Fibroblast of pulmonary artery (primary cell): ENCODE measurements around the gene PTPRM.

ENCODE experiments used
- DNase-seq: peaks from one replicate; pipeline ENCODE4 v3.0.0-alpha.2; 2010; ENCODE audit warnings: low read depth
- H3K4me3 ChIP-seq: replicated peaks from 2 replicates; pipeline ENCODE4 v1.5.1; 2011; ENCODE audit warnings: low read depth, mild to moderate bottlenecking, control low read depth, low read length, moderate library complexity
- TF ChIP-seq, protein P1 (sequence below): IDR thresholded peaks from 2 replicates; pipeline ENCODE4 v1.5.1; 2011; ENCODE audit warnings: mild to moderate bottlenecking, control low read depth, low read length, inconsistent platforms; ENCODE audit errors: missing control alignments

The PTPRM gene

GRCh38 chr18:8208716-8209115 lies 641.6 kb downstream of the PTPRM start:
- H3K4me3 ChIP-seq: no peak overlapping the region
- TF ChIP-seq, protein P1, sequence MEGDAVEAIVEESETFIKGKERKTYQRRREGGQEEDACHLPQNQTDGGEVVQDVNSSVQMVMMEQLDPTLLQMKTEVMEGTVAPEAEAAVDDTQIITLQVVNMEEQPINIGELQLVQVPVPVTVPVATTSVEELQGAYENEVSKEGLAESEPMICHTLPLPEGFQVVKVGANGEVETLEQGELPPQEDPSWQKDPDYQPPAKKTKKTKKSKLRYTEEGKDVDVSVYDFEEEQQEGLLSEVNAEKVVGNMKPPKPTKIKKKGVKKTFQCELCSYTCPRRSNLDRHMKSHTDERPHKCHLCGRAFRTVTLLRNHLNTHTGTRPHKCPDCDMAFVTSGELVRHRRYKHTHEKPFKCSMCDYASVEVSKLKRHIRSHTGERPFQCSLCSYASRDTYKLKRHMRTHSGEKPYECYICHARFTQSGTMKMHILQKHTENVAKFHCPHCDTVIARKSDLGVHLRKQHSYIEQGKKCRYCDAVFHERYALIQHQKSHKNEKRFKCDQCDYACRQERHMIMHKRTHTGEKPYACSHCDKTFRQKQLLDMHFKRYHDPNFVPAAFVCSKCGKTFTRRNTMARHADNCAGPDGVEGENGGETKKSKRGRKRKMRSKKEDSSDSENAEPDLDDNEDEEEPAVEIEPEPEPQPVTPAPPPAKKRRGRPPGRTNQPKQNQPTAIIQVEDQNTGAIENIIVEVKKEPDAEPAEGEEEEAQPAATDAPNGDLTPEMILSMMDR: no peak
- no peak for DNase-seq

DNA sequence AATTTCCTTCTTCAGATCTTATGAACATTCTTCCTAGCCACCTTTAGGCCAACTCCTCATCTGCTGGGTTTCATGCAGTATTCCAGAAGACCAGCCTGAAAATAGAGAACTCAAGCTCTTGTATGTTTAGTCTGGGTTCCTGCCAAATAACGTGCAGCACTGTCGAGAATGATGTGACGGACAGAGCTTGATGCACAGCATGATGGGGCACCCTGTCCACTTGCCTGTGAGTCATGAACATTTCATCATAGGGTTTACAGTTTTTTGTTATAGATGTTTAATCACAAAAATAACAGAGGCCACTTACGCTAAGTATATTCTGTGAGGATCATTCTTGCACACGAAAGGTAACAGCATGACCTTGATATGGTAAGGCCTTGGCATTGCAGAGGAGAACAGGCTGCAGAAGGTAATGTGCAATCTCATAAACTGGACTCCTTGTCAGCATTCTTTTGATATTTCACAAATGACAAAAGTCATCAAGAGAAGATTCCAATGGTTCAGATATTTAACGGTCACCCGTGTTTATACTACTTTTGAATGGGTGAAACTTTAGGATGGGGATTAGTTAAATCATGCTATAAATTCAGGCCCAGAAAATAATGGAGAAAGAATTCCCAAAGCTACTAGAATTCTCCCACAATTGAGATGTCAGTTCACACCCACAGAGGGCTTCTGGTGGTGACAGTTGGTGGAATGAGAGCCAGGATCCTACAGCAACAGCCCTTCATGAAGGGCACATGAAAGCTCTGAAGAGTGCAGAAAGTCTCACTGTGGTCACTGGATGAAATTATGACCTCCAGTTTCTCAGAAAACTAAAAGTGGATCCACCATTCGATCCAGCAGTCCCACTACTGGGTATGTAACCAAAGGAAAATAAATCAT lies 646.0 kb downstream of the PTPRM start:
- H3K4me3 ChIP-seq: no peak overlapping the region
- TF ChIP-seq, protein P1: no peak
- peak; percentile 86 for DNase-seq

DNA sequence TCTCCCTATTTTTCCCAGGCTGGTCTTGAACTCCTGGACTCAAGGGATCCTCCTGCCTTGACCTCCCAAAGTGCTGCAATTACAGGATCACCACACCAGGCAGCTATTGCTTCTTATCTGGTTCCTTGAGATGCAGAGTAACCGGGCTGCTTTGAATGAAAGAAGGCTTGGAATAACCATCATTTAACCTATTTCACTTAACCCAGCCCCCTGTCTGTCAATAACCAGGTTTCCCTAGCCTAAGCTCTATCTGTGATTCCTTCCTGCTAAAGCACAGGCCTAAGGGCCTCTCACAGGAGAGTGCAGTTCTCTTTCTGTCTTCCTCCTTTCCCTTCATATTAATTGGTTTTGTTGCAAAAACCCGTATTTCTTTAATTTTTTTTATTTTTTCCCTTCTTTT lies 648.6 kb downstream of the PTPRM start:
- no peak overlapping the region for H3K4me3 ChIP-seq
- no peak for DNase-seq
- TF ChIP-seq, protein P1: no peak

GRCh38 chr18:8217051-8217564 lies 650.0 kb downstream of the PTPRM start:
- H3K4me3 ChIP-seq: no peak overlapping the region
- TF ChIP-seq, protein P1: no peak
- peak; percentile 5 for DNase-seq

DNA sequence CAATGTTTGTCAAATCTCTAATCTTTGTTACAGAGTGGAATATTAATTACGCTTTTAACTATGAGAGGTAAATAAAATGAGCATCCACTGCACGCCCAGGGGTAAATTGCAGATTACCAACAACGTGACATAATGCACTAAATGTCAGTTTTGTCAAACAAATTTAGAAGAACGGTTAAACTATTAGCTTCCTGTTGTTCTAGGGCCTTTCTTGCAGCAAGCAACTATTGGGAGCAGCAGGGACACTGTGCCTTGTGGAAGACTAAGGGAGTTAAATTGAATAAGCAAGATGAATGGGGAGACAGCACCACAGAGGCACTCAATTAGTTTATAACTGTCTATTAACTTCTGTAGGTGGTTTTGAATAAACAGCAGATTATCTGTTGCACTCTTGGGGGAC lies 651.1 kb downstream of the PTPRM start:
- TF ChIP-seq, protein P1: no peak
- H3K4me3 ChIP-seq: no peak overlapping the region
- no peak for DNase-seq

DNA sequence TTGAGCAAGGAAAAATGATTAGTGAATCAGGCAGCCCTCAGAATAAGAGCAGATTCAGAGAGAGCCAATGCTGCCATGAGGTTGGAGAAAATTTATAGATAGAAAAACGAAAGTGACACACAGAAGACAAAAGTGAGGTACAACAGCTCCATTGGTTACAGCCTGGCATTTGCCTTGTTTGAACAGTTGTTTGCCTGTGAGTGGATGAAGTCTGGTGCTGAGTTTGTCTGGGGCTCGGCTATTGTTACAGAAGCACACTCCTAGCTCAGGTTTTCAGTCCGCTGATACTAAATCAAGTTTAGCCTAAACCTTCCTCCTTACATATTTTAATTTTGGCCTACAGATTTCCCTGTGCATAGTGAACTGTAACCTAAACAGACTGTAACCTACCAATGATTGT lies 654.3 kb downstream of the PTPRM start:
- H3K4me3 ChIP-seq: no peak overlapping the region
- TF ChIP-seq, protein P1: no peak
- no peak for DNase-seq
